ENCODE data around the gene SPNS2. TPM values are rescaled to one million over a fixed set of nuclear protein-coding genes. Genes with fewer than 3 reads are reported as not detected.

Gene SPNS2
- 10 to 100 TPM in 1 of 10 donors, 1 to 10 TPM in 9; 4.1 to 10.2 (median 7.1) TPM for polyA plus RNA-seq (ENCODE audit: insufficient read length in 10 of 10)
- long read RNA-seq, donor 1: 0 reads
- long read RNA-seq, donor 2: 0 reads
- long read RNA-seq, donor 3: 0 reads
- long read RNA-seq, donor 4, partial matches to known transcripts: 0 of 1 reads
- long read RNA-seq, donor 4, other reads (novel, unspliced or antisense): 0 of 1 reads
- long read RNA-seq, donor 5, partial matches to known transcripts: 0 of 2 reads
- long read RNA-seq, donor 5, other reads (novel, unspliced or antisense): 0 of 2 reads
- long read RNA-seq, donor 6, partial matches to known transcripts: 8 of 8 reads
- long read RNA-seq, donor 6, other reads (novel, unspliced or antisense): 0 of 8 reads
- long read RNA-seq, donor 7, partial matches to known transcripts: 5 of 7 reads
- long read RNA-seq, donor 7, other reads (novel, unspliced or antisense): 0 of 7 reads
- long read RNA-seq, donor 8: 0 reads
- long read RNA-seq, donor 9: 0 reads

DNA sequence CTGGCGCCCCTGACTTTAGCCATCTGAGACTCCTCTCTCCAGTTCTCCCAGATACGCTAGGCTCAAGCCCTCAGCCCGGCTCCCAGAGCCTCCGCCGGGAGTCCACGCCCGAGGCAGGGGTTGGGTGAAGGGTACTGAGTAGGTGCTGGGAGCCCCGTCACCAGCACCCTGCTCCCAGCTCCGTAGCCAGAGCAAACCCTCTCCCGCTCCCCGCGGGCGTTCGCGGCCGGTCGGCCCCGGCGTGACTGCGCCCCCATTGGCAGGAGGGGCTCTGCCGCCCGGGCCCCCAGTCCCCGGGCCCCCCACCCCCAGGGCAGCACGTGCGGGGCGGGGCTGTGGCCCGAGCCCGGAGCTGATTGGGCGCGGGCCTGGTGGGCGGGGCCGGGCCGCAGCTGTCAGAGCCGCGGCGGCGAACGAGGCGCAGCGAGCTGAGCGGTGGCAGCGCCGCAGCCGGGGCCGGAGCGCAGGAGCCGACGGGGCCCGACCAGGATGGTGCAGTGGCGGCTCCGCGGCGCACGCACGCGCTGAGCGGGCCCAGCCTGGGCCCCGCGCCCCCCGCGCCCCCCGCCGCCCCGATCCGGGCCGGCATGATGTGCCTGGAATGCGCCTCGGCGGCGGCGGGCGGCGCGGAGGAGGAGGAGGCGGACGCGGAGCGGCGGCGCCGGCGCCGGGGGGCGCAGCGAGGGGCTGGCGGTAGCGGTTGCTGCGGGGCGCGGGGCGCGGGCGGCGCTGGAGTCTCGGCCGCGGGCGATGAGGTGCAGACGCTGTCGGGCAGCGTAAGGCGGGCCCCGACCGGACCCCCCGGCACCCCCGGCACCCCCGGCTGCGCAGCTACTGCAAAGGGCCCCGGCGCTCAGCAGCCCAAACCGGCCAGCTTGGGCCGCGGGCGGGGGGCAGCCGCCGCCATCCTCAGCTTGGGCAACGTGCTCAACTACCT lies at the start of gene SPNS2:
TSS of gene SPNS2 (plus strand) at position 421 of the 937 bp plus-strand sequence. CDS start at position 588, 167 bp downstream.
- peak; percentile 34 to 72 (median 70) for DNase-seq

- no peak for DNase-seq
Observed at GRCh38 chr17:4449736-4450135, 48.9 kb upstream of the SPNS2 start.

GRCh38 chr17:4450710-4451316 lies 47.9 kb upstream of the SPNS2 start:
- DNase-seq: no peak

DNA sequence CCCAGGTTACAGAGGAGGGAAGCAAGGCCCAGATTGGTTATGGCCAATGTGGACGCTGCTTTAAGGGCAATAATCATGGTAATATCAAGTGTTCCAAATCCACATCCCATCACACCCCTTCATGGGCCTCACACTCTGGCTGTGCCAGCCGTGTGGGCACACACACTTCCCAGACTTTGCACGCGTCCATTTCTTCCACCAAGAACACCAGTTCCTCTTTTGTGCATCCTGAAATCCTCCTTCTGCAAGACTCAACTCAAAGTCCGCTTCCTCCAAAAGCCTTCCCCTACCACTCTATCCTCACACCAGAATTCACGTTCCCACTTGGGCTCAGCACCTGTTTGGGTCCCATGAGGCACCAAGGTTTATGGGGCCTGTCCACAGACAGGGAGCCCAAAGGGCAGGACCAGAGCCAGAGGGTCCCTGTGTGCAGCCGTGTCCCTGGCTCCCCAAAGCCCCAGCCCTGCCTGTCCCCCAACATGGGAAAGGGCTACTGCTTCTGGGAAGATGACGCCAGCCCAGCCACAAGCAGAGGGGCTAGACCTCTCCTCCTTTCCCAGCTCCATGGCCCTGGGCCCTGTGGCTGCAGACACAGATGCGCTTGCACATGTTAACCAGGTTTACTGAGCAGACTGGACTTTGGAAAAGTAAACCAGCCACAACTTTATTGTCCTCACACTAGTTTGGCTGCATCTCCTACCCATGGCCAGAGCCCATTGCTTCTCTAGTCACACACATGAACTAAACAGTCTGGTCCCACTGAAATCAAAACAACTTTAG lies 44.7 kb upstream of the SPNS2 start:
- DNase-seq: no peak

DNA sequence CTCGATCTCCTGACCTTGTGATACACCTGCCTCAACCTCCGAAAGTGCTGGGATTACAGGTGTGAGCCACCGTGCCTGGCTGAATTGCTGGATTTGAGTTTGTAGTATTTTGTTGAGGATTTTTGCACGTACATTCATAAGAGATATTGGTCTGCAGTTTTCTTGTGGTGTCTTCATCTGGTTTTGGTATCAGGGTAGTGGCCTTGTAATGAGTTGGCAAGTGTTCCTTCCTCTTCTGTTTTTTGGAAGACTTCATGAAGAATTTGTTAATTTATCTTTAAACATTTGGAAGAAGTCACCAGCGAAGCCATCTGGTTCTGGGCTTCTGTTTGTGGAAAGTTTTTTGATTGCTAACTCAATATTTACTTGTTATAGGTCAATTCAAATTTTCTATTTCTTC lies 38.0 kb upstream of the SPNS2 start:
- DNase-seq: no peak

DNA sequence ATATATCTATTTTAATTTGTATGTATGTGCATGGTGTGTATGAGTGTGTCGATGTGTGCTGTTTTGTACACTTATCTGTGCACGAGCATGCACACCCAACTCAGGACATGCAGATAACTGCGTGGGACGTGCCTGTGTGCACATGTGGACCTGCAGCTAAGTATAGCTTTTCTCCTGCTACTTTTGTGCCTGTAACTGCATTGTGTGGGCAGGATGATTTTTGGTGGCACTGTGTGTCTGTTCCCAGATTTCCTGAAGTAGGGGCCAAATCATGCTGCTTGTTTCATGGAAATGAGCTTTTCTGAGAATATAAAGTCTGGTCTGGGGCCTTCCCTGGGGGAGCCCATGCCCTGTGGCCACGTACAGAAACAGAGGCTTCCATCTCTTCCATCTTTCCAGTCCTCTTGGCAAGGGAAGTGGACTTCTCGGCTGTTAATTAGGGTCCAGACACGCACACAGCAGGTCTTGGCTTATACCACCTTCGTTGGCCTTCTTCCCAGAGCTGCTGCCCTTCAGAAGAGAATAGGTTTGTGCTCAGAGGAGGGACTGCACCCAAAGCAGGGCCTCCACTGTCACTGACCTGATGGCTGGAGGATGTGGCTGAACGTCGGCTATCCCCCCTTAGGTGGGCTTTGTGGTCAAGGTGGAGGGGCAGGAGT lies 34.7 kb upstream of the SPNS2 start:
- no peak for DNase-seq

DNA sequence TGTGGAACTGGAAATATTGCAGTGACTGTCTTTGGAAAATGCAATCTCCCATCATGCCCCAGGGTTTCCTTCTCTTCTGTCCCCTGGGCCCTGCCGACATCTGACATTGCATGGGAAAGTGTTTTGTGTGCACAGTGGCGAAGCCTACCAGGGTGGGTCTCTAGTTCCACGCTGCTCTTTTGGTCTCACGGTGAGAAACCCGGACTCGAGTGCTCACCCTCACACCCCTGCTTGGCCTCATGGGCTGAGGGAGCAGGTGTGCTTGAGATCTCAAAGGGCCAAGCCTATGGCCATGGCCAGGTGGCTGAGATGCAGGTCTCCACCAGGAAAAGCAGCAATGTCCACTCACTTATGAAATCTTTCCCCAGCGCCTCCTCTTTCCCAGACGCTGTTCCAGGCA lies 32.9 kb upstream of the SPNS2 start:
- no peak for DNase-seq

DNA sequence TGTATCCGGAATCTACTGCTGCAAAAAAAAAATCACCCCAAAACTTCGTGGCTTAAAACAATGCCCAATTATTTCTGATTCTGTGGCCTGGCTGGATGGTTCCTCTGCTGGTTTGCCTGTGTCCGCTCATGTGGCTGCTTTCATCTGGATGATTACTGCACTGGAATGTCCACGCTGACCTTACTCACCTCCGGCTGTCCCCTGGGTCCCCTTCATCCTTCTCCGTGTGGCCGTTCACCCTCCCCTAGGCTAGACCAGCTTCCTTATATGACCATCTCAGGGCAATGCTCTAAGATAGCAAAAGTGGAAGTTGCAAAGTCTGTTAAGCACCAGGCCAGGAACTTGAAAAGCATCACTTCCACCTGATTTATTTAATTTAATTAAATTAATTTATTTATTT lies 31.4 kb upstream of the SPNS2 start:
- DNase-seq: no peak

- DNase-seq: no peak
Observed at GRCh38 chr17:4469552-4469951, 29.1 kb upstream of the SPNS2 start.

GRCh38 chr17:4472286-4472685 lies 26.4 kb upstream of the SPNS2 start:
- no peak for DNase-seq

DNA sequence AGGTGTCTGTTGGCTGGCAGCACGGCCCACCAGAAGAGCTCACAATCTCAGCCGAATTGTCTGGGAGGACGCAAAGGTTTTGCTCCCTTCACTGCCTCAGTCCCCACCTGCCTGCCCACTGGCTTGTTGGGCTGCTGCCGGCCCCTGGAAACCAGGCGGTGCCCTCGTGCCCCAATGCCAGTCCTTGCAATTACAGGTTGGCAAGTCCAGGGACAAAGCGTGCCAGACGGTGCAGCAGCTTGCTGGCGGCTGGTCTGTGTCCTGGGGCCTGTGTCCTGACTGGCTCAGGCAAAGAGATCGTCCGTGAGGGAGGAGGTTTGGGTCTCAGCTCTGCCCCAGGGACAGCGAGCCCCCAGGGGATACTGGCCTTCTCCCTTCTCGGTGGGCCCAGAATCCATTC lies 24.6 kb upstream of the SPNS2 start:
- no peak for DNase-seq

- DNase-seq: no peak
Observed at GRCh38 chr17:4475001-4475400, 23.7 kb upstream of the SPNS2 start.

DNA sequence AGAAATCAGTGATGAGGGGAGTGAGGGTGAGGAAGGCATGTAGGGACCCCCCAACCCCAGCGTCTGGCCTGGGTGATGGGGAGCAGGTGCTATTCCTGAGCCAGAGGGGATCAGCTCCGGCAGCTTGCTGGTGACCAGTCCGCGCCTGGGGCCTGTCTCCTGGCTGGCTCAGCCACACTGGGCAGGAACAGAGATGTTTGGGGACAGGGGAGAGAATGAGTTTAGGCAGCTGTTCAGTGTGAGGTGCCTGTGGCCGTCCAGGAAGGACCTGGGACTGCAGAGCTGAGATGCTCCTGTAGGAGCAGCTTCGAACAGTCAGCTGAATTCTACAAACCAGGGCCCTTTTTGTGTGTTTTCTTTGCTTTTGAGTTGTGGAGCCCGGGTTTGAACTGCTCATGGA lies 23.2 kb upstream of the SPNS2 start:
- DNase-seq: no peak

GRCh38 chr17:4476017-4476416 lies 22.7 kb upstream of the SPNS2 start:
- no peak for DNase-seq

DNA sequence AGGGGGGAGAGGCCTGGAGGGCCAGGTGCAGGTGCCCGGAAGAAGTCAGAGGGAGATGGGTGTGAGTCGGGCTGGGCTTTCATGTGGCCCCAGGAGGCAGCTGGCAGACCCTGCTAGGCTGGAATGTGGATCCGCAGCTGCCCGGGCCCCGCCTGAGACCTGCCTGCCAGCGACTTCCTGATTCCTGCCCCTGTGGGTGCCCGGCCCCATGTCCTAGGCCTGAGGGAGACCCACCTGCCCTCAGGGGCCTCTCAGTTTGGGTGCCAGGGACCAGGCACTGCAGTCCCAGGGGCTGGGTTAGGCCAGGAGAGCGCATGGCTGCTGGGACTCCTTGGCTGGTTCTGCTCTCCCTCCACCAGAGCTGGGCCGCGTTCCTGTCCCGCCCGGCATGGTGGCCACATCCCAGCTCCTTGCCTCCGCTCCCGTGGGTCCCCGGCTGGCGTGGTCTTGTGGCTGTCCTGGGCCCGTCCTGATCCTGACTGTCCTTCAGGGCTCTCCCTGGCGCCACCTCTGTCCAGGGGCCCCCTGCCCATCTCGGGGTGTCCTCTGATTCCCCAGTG lies 22.1 kb upstream of the SPNS2 start:
- no peak for DNase-seq

- DNase-seq: no peak
Observed at GRCh38 chr17:4477255-4477791, 21.4 kb upstream of the SPNS2 start.

DNA sequence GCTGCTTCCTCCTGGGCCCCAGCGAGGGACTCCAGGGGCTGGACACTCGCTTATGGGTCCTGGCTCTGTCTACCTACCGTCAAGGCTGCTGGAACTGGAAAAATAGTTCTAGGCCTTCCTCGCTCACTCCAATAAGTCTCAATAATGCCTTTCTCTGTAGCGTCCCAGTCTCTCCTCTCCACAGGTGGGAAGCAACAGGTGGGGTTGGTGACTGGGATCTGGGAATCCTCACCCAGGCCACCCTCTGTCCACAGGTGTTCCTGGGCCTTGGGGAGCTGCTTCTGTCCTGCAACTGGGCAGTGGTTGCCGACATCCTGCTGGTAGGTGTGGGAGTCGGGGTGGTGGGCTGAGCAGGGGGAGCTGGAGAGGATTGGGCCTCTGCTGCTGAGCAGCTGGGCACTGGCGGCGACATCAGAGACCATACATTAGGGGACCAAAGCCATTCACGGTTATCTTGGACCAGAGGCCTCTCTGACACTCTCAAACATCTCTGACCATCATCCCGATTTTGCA lies 20.3 kb upstream of the SPNS2 start:
- DNase-seq: no peak

GRCh38 chr17:4479340-4479981 lies 19.2 kb upstream of the SPNS2 start:
- DNase-seq: no peak

- DNase-seq: no peak
Observed at GRCh38 chr17:4479982-4480751, 18.5 kb upstream of the SPNS2 start.
